Stimulated activated CD4-positive, alpha-beta T cell treated with anti-CD3 and anti-CD28 coated beads, Interleukin-15, amount 100 ng/mL, for 48 hours (primary cell): ENCODE measurements around the gene PRICKLE3.
A peak's percentile ranks its signal among the peaks of the same experiment; 100 is the strongest.
"Not testable (repeated sequence)": the region's sequence is repeated elsewhere in the genome, so short reads cannot be mapped to it uniquely, and the experiment has no call there.

Source experiments
- DNase-seq, 2 donors: peaks; one replicate each; pipeline ENCODE4 v3.0.0-alpha.2; 2020; ENCODE audit warnings: low read depth in 2 of 2

PRICKLE3 gene

DNA sequence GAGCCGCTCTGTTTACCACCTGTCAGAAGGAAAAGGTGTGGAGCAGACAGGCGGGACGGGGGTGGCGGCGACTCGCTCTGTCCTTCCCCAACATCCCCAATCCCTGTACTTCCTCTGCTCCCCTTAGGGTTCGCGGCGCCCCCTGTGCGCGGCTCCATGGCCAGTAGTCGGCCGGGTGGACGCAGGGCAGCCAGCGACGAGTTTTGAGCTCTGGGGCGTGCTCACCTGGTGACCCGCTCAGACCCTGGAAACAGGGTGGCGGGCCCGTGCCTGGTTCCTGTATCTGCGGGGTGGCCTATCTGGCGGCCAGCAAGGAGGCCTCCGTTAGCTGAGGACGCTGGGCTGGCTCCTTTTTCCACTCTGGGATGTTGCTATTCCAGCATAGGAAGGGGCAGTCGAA is 29.0 kb downstream of the PRICKLE3 start:
- DNase-seq: no peak

DNA sequence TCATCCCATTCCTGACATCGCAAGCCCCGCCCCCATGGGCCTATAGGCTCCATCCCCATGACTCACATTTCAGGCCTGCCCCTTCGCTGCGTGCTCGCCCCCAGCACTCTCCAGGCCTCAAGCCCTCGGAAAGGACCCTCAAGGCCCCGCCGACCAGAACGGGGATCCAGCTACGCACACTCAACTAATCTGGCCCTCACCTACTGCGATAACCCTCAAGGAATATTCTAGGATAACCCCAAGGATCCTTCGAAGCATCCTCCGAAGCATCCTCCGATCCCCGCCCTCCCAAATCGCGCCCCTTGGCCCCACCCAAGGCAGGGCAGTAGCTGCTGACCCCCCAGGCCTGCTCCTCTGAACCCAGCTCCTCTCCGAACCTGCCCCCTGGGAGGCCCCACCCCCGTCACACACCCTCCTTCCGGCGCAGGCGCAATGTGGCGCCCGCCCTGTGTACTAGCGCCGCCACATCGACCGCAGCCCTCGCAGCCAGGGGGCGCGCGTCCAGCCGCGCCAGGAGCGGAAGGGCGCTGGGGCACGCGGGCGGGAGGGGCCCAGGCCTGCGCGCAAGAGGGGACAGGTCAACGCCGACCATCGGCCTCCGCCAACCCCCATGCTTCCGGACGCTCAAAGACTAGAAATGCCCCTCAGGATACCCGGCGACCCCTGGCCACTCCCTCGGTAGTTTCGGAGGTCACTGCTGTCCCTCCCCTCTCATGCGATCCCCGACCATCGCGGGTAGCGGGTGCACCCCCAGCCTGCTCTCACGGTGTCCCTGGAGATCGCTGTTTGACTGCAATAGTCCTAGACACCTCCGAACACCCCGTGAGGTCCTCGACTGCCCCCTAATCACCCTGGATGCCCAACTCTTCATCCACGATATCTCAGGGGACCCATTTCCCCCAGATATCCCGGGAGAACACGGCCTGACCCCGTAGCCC is 30.0 kb downstream of the PRICKLE3 start:
- DNase-seq: peak; percentile 73 to 79

DNA sequence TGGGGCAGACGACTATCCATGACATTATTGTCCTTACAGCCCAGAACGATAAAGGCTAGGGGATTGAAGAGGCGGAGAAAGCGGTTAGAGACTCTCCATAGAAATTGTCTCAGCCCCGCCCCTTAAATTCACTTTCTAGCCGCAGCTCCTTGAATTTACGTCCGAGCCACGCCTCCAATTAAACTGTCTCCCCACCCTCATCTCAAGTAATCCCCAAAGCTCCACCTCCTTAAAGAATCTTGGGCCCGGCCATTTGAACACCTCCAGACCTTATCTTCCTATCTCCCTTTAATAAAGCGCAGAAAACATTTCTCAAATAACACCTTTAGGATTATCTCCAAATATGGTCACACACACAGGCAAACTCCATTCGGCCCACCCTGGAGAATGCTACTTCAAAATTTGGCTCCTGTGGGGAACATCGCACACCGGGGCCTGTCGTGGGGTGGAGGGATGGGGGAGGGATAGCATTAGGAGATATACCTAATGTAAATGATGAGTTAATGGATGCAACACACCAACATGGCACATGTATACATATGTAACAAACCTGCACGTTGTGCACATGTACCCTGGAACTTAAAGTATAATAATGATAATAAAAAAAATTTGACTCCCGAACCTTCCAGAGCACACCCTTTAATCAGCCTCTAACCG is 30.8 kb downstream of the PRICKLE3 start:
- no peak for DNase-seq

DNA sequence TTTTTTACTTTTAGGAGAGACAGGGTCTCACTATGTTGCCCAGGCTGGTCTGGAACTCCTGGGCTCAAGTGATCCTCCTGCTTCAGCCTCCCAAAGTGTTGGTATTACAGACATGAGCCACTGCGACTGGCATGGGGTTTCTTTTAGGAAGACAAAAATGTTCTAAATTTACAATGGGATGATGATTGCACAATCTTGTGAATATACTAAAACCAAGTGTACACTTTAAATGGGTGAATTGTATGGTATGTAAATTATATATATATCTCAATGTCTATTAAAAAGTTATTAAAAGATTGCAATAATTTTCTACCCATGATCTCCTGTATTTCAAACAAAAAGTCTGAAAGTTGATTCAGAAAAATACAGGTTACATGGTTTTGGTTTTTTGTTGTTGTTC is 32.7 kb downstream of the PRICKLE3 start:
- no peak for DNase-seq

DNA sequence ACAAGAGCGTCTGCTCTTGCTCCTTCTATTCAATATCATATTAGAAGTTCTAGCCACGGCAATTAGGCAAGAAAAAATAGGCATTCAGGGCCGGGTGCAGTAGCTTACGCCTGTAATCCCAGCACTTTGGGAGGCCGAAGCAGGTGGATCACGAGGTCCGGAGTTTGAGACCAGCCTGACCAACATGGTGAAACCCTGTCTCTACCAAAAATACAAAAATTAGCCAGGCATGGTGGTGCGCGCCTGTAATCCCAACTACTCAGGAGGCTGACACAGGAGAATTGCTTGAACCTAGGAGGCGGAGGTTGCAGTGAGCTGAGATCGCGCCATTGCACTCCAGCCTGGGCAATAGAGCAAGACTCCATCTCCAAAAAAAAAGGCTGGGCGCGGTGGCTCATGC is 36.9 kb downstream of the PRICKLE3 start:
- not testable (repeated sequence) for DNase-seq

DNA sequence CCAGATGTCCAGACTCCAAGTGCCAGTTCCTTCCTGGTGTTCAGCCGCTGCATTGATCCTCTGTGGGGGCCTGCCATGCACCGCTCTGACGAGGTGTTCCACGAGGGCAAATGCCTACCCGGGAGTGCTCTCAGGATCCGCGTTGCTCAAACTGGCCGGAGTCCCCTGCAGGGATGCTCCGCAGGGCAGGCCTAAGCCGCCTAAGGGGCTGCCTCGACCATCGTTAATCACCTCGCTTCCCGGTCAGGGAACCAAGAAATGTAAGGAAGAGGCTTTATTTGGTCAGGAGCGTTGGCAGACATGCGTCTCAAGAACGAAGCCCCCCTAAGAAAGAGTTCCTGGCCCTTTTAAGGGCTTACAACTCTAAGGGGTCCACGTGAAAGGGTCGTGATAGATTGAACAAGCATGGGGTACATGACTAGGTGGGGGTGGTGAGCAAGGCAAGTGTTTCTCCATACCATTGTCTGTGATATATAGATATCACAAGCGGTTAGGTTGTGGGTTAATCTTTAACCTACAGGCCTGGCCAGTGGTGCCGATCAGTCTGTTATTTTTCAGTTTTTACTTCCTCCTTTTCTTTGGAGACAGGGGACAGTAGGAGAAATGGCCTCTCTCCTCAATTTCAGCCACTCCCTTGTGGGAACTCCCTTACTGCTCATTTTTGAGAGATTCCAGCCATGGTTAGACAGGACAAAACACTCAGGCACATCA is 37.6 kb downstream of the PRICKLE3 start:
- not testable (repeated sequence) for DNase-seq

DNA sequence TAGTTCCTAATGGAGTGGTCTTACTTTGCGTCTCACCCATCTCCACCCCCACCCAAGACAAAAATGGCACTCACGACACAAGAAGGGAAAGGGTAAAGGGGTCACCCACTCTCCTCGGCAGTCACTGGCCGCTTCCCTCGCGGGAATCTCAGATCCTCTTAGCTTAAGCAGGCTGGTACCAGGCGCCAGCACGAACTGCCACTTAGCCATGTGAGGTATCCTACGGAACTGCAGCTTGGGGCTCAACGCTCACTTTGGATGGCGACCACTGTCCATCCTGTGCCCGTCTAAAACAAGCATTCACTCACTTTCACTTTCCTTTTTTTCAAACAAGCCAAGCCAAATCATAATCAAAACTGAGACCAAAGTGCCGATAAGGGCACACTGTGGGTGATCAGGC is 38.2 kb downstream of the PRICKLE3 start:
- no peak for DNase-seq

DNA sequence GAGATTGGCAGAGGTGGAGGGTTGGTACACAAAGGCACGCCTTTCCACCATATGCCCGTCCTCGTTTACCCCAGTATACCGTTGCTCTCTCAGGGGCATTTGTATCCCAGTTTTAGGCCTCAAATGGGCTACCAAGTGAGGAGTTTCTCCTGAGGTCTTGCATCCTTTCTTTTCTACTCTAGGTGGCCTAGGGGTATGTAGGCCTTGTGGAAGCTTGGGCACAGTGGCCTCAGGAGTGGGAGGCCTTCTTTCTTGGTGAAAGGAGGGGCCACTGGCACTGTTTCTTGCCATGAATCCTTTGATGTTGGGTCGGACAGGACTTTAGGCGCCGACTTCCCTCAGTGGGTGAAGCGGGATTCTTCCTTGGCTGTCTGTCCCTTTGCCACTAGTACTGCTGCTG is 38.9 kb downstream of the PRICKLE3 start:
- no peak for DNase-seq

DNA sequence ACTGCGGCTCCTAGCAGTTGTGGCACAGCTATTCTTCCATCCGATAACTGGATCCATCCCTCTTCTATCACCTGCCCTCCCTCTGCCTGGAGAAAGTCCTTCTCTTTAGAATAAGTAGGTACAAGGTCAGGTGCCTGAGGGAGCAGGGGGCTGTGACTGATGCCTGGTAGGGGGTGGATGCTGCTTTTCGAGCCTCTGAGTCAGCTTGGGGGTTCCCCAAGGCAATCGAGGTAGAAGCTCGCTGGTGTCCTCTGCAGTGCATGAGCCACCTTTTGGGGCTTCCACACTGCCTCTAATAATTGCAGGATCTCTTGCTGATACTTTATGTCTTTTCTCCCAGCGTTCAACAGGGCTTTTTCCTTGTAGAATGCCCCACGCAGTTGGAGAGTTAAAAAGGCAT is 43.0 kb downstream of the PRICKLE3 start:
- DNase-seq: not testable (repeated sequence)

DNA sequence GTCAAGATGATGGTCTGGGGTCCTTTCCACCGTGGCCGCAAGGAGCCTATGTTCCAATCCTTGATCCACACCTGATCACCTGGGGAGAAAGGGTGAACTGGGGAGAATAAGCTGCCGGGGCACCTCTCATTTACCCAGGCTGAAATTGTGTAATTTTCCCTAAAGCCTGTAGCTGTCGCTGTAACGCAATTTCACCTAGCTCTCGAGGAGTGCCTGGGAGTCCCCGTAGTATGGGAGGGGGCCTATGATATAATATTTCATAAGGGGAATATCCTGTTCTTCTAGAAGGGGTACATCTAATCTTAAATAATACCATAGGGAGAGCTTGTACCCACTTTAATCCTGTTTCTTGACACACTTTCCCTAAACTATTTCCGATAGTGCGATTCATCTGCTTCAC is 43.9 kb downstream of the PRICKLE3 start:
- not testable (repeated sequence) for DNase-seq

DNA sequence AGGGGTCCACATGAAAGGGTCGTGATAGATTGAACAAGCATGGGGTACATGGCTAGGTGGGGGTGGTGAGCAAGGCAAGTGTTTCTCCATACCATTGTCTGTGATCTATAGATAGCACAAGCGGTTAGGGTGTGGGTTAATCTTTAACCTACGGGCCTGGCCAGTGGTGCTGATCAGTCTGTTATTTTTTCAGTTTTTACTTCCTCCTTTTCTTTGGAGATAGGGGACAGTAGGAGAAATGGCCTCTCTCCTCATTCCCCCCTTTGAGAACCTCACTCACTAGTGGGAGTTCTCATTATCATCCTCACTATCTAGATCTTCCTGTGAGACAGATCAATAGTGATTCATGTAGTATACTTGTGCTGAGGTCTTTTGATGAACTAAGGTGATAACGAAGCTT is 46.5 kb downstream of the PRICKLE3 start:
- DNase-seq: no peak

DNA sequence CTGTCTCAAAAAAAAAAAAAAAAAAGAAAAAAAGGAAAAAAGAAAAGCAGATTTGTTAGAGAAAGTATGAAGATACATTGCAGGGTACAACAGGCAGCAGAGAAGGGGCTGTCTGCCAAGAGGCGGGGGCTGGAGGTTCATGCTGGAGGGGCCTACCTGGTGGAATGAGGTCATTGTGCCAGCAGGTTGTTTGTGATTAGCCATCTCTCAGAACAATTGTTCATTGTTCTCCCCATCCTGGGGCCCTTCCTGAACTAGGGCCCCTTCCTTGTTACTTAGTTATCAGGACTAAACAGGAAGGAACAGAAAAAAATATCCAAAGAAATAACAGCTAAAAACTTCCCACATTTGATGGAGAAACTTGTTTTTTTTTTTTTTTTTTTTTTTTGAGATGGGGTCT is 48.7 kb downstream of the PRICKLE3 start:
- DNase-seq: no peak

DNA sequence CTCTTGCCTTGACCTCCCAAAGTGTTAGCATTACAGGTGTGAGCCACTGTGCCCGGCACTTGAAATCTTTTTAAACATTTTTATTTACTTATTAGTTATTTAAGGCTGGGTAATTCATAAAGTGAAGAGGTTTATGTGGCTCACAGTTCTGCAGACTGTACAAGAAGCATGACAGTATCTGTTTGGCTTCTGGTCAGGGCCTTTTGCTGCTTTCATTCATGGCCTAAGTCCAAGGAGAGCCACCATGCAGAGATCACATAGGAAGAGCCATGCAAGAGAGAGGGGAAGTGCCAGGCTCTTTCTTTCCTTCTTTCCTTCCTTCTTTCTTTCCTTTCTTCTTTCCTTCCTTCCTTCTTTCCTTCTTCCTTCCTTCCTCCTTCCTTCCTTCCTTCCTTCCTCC is 52.4 kb downstream of the PRICKLE3 start:
- DNase-seq: no peak

DNA sequence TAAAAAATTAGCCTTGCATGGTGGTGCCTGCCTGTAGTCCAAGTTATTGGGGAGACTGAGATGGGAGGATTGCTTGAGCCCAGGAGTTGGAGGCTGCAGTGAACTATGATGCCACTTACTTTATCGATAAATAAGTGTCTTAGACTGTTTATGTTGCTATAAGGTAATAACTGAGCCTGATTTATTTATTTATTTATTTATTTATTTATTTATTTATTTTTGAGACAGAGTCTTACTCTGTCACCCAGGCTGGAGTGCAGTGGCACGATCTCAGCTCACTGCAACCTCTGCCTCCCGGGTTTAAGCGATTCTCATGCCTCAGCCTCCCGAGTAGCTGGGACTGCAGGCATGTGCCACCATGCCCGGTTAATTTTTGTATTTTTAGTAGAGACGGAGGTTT is 53.9 kb downstream of the PRICKLE3 start:
- not testable (repeated sequence) for DNase-seq

DNA sequence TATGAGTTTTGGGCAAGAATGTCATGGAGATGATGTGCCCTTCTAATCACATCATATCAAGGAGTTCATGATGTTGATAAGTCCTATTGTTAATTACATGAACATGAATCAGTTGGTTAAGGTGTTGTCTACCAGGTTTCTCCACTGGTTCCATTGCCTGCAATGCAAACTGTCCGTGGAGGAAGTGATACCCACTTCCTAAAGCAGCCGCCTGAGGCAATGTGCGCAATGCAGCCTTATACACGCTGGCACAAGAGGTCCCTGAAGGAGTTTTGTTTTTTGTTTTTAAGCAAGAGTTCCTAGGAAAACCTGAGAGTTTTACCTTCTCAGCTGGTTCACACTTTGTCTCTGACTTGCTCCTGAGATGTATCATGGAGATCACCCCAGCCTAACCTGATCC is 56.7 kb downstream of the PRICKLE3 start:
- DNase-seq: no peak

DNA sequence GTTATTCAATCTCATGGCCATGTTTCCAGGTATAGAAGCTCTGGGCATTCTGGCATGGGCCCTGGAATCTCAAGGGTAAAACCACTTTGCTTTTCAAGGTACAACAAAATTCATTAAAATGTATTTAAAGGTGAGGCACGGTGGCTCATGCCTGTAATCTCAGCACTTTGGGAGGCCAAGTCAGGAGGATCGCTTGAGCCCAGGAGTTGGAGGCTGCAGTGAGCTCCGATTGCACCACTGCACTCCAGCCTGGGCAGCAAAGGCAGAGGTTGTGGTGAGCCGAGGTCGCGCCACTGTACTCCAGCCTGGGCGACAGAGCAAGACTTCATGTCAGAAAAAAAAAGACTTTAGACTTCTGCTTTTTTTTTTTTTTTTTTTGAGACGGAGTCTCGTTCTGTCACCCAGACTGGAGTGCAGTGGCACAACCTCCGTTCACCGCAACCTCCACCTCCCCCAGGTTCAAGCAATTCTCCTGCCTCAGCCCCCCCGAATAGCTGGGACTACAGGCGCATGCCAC is 58.4 kb downstream of the PRICKLE3 start:
- not testable (repeated sequence) for DNase-seq
